HEK293 (cell line): ENCODE results near the gene TRIM9.

Experiments used
- CTCF ChIA-PET: fragments of 350-600 bp; formaldehyde crosslinking; extraction: SDS; loops from one replicate; lab custom pipeline; 2021; ENCODE audit warnings: antibody characterized with exemption; lab: Yijun Ruan, JAX
- POLR2A ChIA-PET: fragments of 300-600 bp; formaldehyde crosslinking; extraction: SDS; loops from one replicate; lab custom pipeline; 2020; ENCODE audit warnings: antibody characterized with exemption, inconsistent platforms; lab: Yijun Ruan, JAX
- H3K27ac ChIP-seq: fragments of 200-500 bp; sonication (Bioruptor generic); 2 replicates; pipeline ENCODE4 v1.5.1; 2014; ENCODE audit warnings: low read depth, low read length, control low read depth, inconsistent platforms; ENCODE audit errors: extremely low read depth
- H3K36me3 ChIP-seq, 2 experiments: fragments of 200-500 bp in 1 of 2; sonication (Bioruptor generic) in 1 of 2; 1 replicate in 1 of 2; 2 replicates in 1 of 2; pipeline ENCODE4 v1.5.1; 2014 to 2017; ENCODE audit warnings: inconsistent platforms in 2 of 2, low read length in 2 of 2; ENCODE audit not compliant: control insufficient read depth in 2 of 2, insufficient read depth in 1 of 2
- H3K4me1 ChIP-seq: fragments of 200-500 bp; sonication (Bioruptor generic); 2 replicates; pipeline ENCODE4 v1.5.1; 2014; ENCODE audit warnings: mild to moderate bottlenecking, low read length, inconsistent platforms; ENCODE audit not compliant: control insufficient read depth, insufficient read depth
- H3K4me3 ChIP-seq: 2 replicates; pipeline ENCODE4 v1.5.1; 2011; ENCODE audit warnings: low read depth, mild to moderate bottlenecking, control low read depth, low read length, moderate library complexity
- H3K9me3 ChIP-seq: fragments of 200-500 bp; sonication (Bioruptor generic); 2 replicates; pipeline ENCODE4 v1.5.1; 2014; ENCODE audit warnings: low read depth, low read length, inconsistent platforms; ENCODE audit not compliant: control insufficient read depth, insufficient read depth
- CTCF ChIP-seq: fragments of 450-650 bp; formaldehyde crosslinking; IDR thresholded peaks from 2 replicates; pipeline ENCODE4 v1.5.1; 2016; ENCODE audit warnings: missing biosample characterization, missing genetic modification characterization
- KLF16 ChIP-seq: fragments of 450-650 bp; formaldehyde crosslinking; IDR thresholded peaks from 2 replicates; pipeline ENCODE4 v1.5.1; 2017; ENCODE audit warnings: missing biosample characterization, missing genetic modification characterization
- KLF9 ChIP-seq: fragments of 450-650 bp; formaldehyde crosslinking; IDR thresholded peaks from 2 replicates; pipeline ENCODE4 v1.5.1; 2016; ENCODE audit warnings: missing biosample characterization, missing genetic modification characterization, low read depth
- SCRT2 ChIP-seq: fragments of 450-650 bp; formaldehyde crosslinking; IDR thresholded peaks from 2 replicates; pipeline ENCODE4 v1.5.1; 2016; ENCODE audit warnings: missing biosample characterization, missing genetic modification characterization
- TCF7L2 ChIP-seq: IDR thresholded peaks from 2 replicates; pipeline ENCODE4 v1.6.1; 2011; ENCODE audit warnings: low read depth, mild to moderate bottlenecking, inconsistent platforms, low read length, moderate library complexity, borderline replicate concordance
- WT1 ChIP-seq: fragments of 450-650 bp; formaldehyde crosslinking; IDR thresholded peaks from 2 replicates; pipeline ENCODE4 v1.5.1; 2016; ENCODE audit warnings: missing biosample characterization, missing genetic modification characterization
- ZBTB11 ChIP-seq: fragments of 450-650 bp; formaldehyde crosslinking; conservative IDR thresholded peaks from 2 replicates; pipeline ENCODE4 v1.5.1; 2016; ENCODE audit warnings: low read depth, missing biosample characterization, missing genetic modification characterization
- ZBTB6 ChIP-seq: fragments of 450-650 bp; formaldehyde crosslinking; IDR thresholded peaks from 2 replicates; pipeline ENCODE4 v1.5.1; 2017; ENCODE audit warnings: missing biosample characterization, missing genetic modification characterization
- ZBTB8A ChIP-seq: fragments of 450-650 bp; formaldehyde crosslinking; IDR thresholded peaks from 2 replicates; pipeline ENCODE4 v1.5.1; 2016; ENCODE audit warnings: missing biosample characterization, missing genetic modification characterization
- ZFHX2 ChIP-seq: fragments of 450-650 bp; formaldehyde crosslinking; conservative IDR thresholded peaks from 2 replicates; pipeline ENCODE4 v1.5.1; 2016; ENCODE audit warnings: missing biosample characterization, missing genetic modification characterization
- ZNF223 ChIP-seq: fragments of 450-650 bp; formaldehyde crosslinking; IDR thresholded peaks from 2 replicates; pipeline ENCODE4 v1.5.1; 2016; ENCODE audit warnings: missing biosample characterization, missing genetic modification characterization
- ZNF239 ChIP-seq: fragments of 450-650 bp; formaldehyde crosslinking; IDR thresholded peaks from 2 replicates; pipeline ENCODE4 v1.5.1; 2016; ENCODE audit warnings: missing biosample characterization, missing genetic modification characterization
- ZNF274 ChIP-seq, 2 experiments: fragments of 200-500 bp in 1 of 2; fragments of 450-650 bp in 1 of 2; sonication (Bioruptor generic) in 1 of 2; formaldehyde crosslinking in 1 of 2; IDR thresholded peaks; 2 replicates each; pipeline versions ENCODE4 v1.5.1 to v1.6.1; 2014 to 2016; ENCODE audit warnings: borderline replicate concordance in 1 of 2, inconsistent platforms in 1 of 2, low read length in 1 of 2, missing biosample characterization in 1 of 2, missing genetic modification characterization in 1 of 2
- ZNF292 ChIP-seq: fragments of 450-650 bp; formaldehyde crosslinking; IDR thresholded peaks from 2 replicates; pipeline ENCODE4 v1.5.1; 2016; ENCODE audit warnings: low read depth, missing biosample characterization, missing genetic modification characterization, borderline replicate concordance
- ZNF350 ChIP-seq: fragments of 450-650 bp; formaldehyde crosslinking; IDR thresholded peaks from 2 replicates; pipeline ENCODE4 v1.5.0; 2017; ENCODE audit warnings: missing biosample characterization, mild to moderate bottlenecking, missing genetic modification characterization
- ZNF529 ChIP-seq: fragments of 450-650 bp; formaldehyde crosslinking; IDR thresholded peaks from 2 replicates; pipeline ENCODE4 v1.5.1; 2017; ENCODE audit warnings: missing genetic modification characterization, missing biosample characterization; ENCODE audit not compliant: insufficient replicate concordance
- ZNF623 ChIP-seq: fragments of 450-650 bp; formaldehyde crosslinking; IDR thresholded peaks from 2 replicates; pipeline ENCODE4 v1.5.1; 2016; ENCODE audit warnings: missing biosample characterization, missing genetic modification characterization
- ZNF677 ChIP-seq: fragments of 450-650 bp; IDR thresholded peaks from 2 replicates; pipeline ENCODE4 v1.5.0; 2018; ENCODE audit warnings: missing biosample characterization, mild to moderate bottlenecking, missing genetic modification characterization, moderate library complexity
- ZNF707 ChIP-seq: fragments of 450-650 bp; formaldehyde crosslinking; IDR thresholded peaks from 2 replicates; pipeline ENCODE4 v1.5.1; 2016; ENCODE audit warnings: missing biosample characterization, missing genetic modification characterization
- ZNF768 ChIP-seq: fragments of 450-650 bp; formaldehyde crosslinking; IDR thresholded peaks from 2 replicates; pipeline ENCODE4 v1.5.1; 2018; ENCODE audit warnings: missing biosample characterization, mild to moderate bottlenecking, missing genetic modification characterization
- ZNF785 ChIP-seq: fragments of 450-650 bp; formaldehyde crosslinking; IDR thresholded peaks from 2 replicates; pipeline ENCODE4 v1.5.1; 2016; ENCODE audit warnings: missing biosample characterization, missing genetic modification characterization
- ZNF837 ChIP-seq: fragments of 450-650 bp; formaldehyde crosslinking; IDR thresholded peaks from 2 replicates; pipeline ENCODE4 v1.5.1; 2016; ENCODE audit warnings: missing biosample characterization, missing genetic modification characterization

Gene TRIM9

GRCh38 chr14:50932156-50932555, 162.7 kb downstream of the TRIM9 start (continued):
- TF ChIP-seq CTCF (no peak), ZNF677 (tag by site-specific recombination) (no peak), ZNF707 (tag by site-specific recombination) (no peak), ZNF239 (no peak), ZBTB8A (tag by site-specific recombination) (no peak), SCRT2 (tag by site-specific recombination) (no peak), ZBTB11 (tag by site-specific recombination) (no peak)

GRCh38 chr14:50931559-50931958, 163.3 kb downstream of the TRIM9 start:
- ChIA-PET POLR2A (no interaction called here), CTCF (no interaction called here)
- Histone ChIP-seq H3K27ac (no peak overlapping the region), H3K9me3 (no peaks in the 10 kb centered on the region), H3K36me3 (peaks cover 23 to 84% of the 10 kb centered on the region in 2 experiments), H3K4me3 (no peak overlapping the region), H3K4me1 (no peaks in the 10 kb centered on the region)
- TF ChIP-seq ZNF623 (tag by site-specific recombination): no peak
- no peak for TF ChIP-seq TCF7L2
- no peak for TF ChIP-seq ZNF677 (tag by site-specific recombination)
- TF ChIP-seq WT1: no peak
- TF ChIP-seq KLF16: no peak
- no peak for TF ChIP-seq ZNF350 (tag by site-specific recombination)
- no peak for TF ChIP-seq KLF9 (tag by site-specific recombination)
- TF ChIP-seq ZNF768 (tag by site-specific recombination): no peak
- no peak for TF ChIP-seq ZFHX2
- TF ChIP-seq ZNF292: no peak
- no peak for TF ChIP-seq ZNF837 (tag by site-specific recombination)
- no peak for TF ChIP-seq ZBTB6
- TF ChIP-seq ZNF274 (IDR thresholded peaks at IDR 0.05; ENCODE audit: low read length): no peak
- no peak for TF ChIP-seq ZNF274 (tag by site-specific recombination; IDR thresholded peaks at IDR 0.05; ENCODE audit: borderline replicate concordance)
- TF ChIP-seq ZNF785 (tag by site-specific recombination): no peak
- no peak for TF ChIP-seq ZNF529 (tag by site-specific recombination)
- TF ChIP-seq ZNF223 (tag by site-specific recombination): no peak
